ENCODE measurements around the gene SEMA5A.

DNA sequence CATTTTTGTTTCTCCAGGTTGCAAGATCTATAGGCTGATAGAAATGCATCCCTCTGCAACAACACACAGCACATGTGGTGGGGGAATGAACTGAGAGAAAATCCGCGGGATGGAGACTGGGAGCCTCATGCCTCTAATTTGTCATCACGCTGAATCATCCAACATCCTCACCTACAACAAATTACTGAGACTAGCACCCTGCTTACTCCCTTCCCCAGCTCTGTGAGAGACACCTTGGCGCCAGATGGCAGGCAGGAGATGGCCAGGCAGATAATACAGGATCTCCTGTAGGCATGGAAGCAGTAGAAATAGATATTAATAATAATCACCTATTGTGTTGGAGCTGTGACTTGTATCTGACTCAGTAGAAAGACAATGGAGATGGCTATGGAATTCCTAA, 276.9 kb downstream of the SEMA5A start:
- TF ChIP-seq, protein P1, sequence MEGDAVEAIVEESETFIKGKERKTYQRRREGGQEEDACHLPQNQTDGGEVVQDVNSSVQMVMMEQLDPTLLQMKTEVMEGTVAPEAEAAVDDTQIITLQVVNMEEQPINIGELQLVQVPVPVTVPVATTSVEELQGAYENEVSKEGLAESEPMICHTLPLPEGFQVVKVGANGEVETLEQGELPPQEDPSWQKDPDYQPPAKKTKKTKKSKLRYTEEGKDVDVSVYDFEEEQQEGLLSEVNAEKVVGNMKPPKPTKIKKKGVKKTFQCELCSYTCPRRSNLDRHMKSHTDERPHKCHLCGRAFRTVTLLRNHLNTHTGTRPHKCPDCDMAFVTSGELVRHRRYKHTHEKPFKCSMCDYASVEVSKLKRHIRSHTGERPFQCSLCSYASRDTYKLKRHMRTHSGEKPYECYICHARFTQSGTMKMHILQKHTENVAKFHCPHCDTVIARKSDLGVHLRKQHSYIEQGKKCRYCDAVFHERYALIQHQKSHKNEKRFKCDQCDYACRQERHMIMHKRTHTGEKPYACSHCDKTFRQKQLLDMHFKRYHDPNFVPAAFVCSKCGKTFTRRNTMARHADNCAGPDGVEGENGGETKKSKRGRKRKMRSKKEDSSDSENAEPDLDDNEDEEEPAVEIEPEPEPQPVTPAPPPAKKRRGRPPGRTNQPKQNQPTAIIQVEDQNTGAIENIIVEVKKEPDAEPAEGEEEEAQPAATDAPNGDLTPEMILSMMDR (IDR thresholded peaks at IDR 0.05): no peak
- no peak for TF ChIP-seq EZH2 (IDR thresholded peaks at IDR 0.05; ENCODE audit: borderline replicate concordance, insufficient read depth, low read depth, low read length, poor library complexity, severe bottlenecking)

All from B cell (primary cell).